Measurements from ENCODE around the gene B3GAT2. TPM values are rescaled to one million over a fixed set of nuclear protein-coding genes. Genes with fewer than 3 reads are reported as not detected.

The B3GAT2 gene
- total and polyA plus RNA-seq, 2 experiments from 2014 or later = 0.17 to 0.82 TPM

DNA sequence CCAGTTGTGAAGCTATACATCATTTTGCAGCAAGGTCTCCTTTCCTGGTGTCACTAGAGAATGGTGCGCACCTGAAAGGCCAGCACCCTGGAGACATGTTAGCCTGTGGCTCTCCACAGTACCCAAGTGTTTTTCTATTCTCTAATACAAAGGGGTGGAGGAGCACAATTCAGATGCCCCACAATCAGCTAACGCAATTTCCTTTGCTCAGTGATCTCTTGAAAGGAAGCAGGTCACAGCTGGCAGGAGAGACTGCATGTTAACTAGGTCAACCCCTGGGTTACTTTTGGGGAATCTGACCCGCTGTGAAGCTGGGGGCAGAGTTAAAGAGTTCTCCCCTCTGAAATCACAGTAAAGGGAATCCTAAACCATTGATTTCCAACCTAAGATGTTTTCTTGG, 92.5 kb downstream of the B3GAT2 start:
- Histone ChIP-seq H3K27ac (no peak overlapping the region), H2AFZ (no peak overlapping the region), H3K9me3 (ENCODE audit: low read depth) (no peaks in the 10 kb centered on the region), H3K27me3 (no peaks in the 10 kb centered on the region), H3K36me3 (replicated peaks; ENCODE audit: insufficient read depth, low read depth) (no peaks in the 10 kb centered on the region), H3K9me2 (replicated peaks; ENCODE audit: insufficient read depth) (no peaks in the 10 kb centered on the region), H3K4me1 (ENCODE audit: insufficient read depth) (no peaks in the 10 kb centered on the region), H3K4me3 (no peak overlapping the region), H4K20me1 (ENCODE audit: insufficient read depth, poor library complexity, severe bottlenecking) (no peaks in the 10 kb centered on the region), H3K79me2 (no peaks in the 10 kb centered on the region), H3K4me2 (no peak overlapping the region)
- DNase-seq (ENCODE audit: low spot score) = no peak
- 94% methylated on average over 3 of the region's 3 CpGs for WGBS (ENCODE audit: low lambda C conversion rate, missing lambda C conversion rate)
- no peak for TF ChIP-seq EZH2phosphoT487 (IDR thresholded peaks at IDR 0.05; ENCODE audit: low read depth, severe bottlenecking, unreplicated experiment)
- no peak for TF ChIP-seq EZH2 (IDR thresholded peaks at IDR 0.05; ENCODE audit: borderline replicate concordance)
- TF ChIP-seq, protein P1, sequence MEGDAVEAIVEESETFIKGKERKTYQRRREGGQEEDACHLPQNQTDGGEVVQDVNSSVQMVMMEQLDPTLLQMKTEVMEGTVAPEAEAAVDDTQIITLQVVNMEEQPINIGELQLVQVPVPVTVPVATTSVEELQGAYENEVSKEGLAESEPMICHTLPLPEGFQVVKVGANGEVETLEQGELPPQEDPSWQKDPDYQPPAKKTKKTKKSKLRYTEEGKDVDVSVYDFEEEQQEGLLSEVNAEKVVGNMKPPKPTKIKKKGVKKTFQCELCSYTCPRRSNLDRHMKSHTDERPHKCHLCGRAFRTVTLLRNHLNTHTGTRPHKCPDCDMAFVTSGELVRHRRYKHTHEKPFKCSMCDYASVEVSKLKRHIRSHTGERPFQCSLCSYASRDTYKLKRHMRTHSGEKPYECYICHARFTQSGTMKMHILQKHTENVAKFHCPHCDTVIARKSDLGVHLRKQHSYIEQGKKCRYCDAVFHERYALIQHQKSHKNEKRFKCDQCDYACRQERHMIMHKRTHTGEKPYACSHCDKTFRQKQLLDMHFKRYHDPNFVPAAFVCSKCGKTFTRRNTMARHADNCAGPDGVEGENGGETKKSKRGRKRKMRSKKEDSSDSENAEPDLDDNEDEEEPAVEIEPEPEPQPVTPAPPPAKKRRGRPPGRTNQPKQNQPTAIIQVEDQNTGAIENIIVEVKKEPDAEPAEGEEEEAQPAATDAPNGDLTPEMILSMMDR (IDR thresholded peaks at IDR 0.05; ENCODE audit: poor library complexity) = no peak

DNA sequence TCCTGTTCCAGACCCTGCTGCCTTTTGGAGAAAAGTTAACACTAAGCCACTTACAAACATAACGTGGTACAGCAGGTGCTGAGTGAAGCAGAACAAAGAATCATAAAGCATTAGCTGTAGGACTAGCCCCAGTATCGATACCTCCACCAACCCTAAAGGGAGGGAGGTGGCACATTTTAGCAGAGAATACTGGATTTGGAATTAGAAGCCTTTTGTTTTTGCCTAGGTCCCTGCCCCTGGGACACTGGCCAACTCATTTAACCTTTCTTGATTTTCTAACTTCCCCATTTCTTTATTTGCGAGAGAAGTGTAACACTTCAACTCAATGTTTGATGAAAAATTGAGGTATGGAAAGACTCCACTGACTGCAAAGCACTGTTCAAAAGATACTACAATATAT, 93.5 kb downstream of the B3GAT2 start:
- H2AFZ ChIP-seq = no peak overlapping the region
- no peaks in the 10 kb centered on the region for H3K4me1 ChIP-seq (ENCODE audit: insufficient read depth)
- no peak for DNase-seq (ENCODE audit: low spot score)
- H3K27me3 ChIP-seq = no peaks in the 10 kb centered on the region
- H3K4me3 ChIP-seq = no peak overlapping the region
- H3K79me2 ChIP-seq = no peaks in the 10 kb centered on the region
- TF ChIP-seq, protein P1 (IDR thresholded peaks at IDR 0.05; ENCODE audit: poor library complexity) = no peak
- TF ChIP-seq EZH2 (IDR thresholded peaks at IDR 0.05; ENCODE audit: borderline replicate concordance) (no peak), EZH2phosphoT487 (IDR thresholded peaks at IDR 0.05; ENCODE audit: low read depth, severe bottlenecking, unreplicated experiment) (no peak)
- H3K4me2 ChIP-seq = no peak overlapping the region
- no peaks in the 10 kb centered on the region for H4K20me1 ChIP-seq (ENCODE audit: insufficient read depth, poor library complexity, severe bottlenecking)
- no peaks in the 10 kb centered on the region for H3K9me2 ChIP-seq (replicated peaks; ENCODE audit: insufficient read depth)
- no peak overlapping the region for H3K27ac ChIP-seq
- WGBS (ENCODE audit: low lambda C conversion rate, missing lambda C conversion rate) = 81% methylated on average over 3 of the region's 3 CpGs
- no peaks in the 10 kb centered on the region for H3K9me3 ChIP-seq (ENCODE audit: low read depth)
- H3K36me3 ChIP-seq (replicated peaks; ENCODE audit: insufficient read depth, low read depth) = no peaks in the 10 kb centered on the region

DNA sequence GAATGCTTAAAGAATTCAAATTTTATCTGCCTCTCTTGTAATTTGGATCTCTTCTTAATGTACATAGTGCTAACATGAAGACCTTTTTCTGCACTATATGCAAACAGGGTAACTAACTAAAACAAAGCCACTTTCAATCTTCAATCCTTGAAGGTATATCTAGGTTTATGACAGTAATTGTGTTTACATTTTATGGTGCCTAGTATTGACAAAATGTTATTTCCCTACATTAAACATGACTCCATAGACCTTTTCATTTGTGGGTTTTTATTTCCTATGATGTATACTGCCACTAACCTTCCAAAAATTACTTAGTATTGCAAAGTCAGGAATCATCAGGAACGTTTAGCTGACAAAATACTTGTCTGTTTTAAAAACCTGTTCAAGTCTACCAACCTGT, 95.9 kb downstream of the B3GAT2 start:
- Histone ChIP-seq H3K9me3 (ENCODE audit: low read depth) (no peaks in the 10 kb centered on the region), H3K79me2 (no peaks in the 10 kb centered on the region), H3K4me1 (ENCODE audit: insufficient read depth) (no peaks in the 10 kb centered on the region), H4K20me1 (ENCODE audit: insufficient read depth, poor library complexity, severe bottlenecking) (no peaks in the 10 kb centered on the region), H3K27me3 (no peaks in the 10 kb centered on the region), H3K9me2 (replicated peaks; ENCODE audit: insufficient read depth) (no peaks in the 10 kb centered on the region), H3K4me2 (no peak overlapping the region), H2AFZ (no peak overlapping the region), H3K36me3 (replicated peaks; ENCODE audit: insufficient read depth, low read depth) (no peaks in the 10 kb centered on the region), H3K4me3 (no peak overlapping the region), H3K27ac (no peak overlapping the region)
- TF ChIP-seq EZH2phosphoT487 (IDR thresholded peaks at IDR 0.05; ENCODE audit: low read depth, severe bottlenecking, unreplicated experiment) (no peak), EZH2 (IDR thresholded peaks at IDR 0.05; ENCODE audit: borderline replicate concordance) (no peak)
- TF ChIP-seq, protein P1 (IDR thresholded peaks at IDR 0.05; ENCODE audit: poor library complexity) = no peak
- DNase-seq (ENCODE audit: low spot score) = no peak
- 92% methylated on average over 1 of the region's 1 CpG for WGBS (ENCODE audit: low lambda C conversion rate, missing lambda C conversion rate)

DNA sequence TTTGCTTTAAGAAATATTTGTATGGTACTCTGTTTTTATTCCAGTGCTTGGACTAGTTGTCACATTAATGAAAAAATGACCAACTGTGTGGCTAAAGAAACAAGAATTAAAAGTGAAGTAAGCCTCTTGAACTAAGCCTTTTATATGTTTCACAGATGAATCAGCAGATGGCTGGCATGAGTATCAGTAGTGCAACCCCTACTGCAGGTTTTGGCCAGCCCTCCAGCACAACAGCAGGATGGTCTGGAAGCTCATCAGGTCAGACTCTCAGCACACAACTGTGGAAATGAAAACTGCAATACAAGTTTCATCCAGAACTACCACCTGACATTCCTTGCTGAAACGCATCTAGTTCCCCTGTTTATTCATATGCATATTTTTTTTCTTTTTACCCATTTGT, 96.8 kb downstream of the B3GAT2 start:
- TF ChIP-seq EZH2phosphoT487 (IDR thresholded peaks at IDR 0.05; ENCODE audit: low read depth, severe bottlenecking, unreplicated experiment) (no peak), EZH2 (IDR thresholded peaks at IDR 0.05; ENCODE audit: borderline replicate concordance) (no peak)
- TF ChIP-seq, protein P1 (IDR thresholded peaks at IDR 0.05; ENCODE audit: poor library complexity) = no peak
- Histone ChIP-seq H3K4me2 (no peak overlapping the region), H3K4me3 (no peak overlapping the region), H3K9me2 (replicated peaks; ENCODE audit: insufficient read depth) (no peaks in the 10 kb centered on the region), H3K27ac (no peak overlapping the region), H3K79me2 (no peaks in the 10 kb centered on the region), H4K20me1 (ENCODE audit: insufficient read depth, poor library complexity, severe bottlenecking) (no peaks in the 10 kb centered on the region), H3K9me3 (ENCODE audit: low read depth) (no peaks in the 10 kb centered on the region), H3K36me3 (replicated peaks; ENCODE audit: insufficient read depth, low read depth) (no peaks in the 10 kb centered on the region), H3K27me3 (no peaks in the 10 kb centered on the region), H3K4me1 (ENCODE audit: insufficient read depth) (no peaks in the 10 kb centered on the region), H2AFZ (no peak overlapping the region)
- 96% methylated on average over 1 of the region's 1 CpG for WGBS (ENCODE audit: low lambda C conversion rate, missing lambda C conversion rate)
- DNase-seq (ENCODE audit: low spot score) = no peak

Data from hepatocyte (in vitro differentiated cells).